ENCODE data around the gene SSPN.

SSPN gene

GRCh38 chr12:26177283-26177682 is 18.1 kb upstream of the SSPN start:
- H3K27me3 ChIP-seq (ENCODE audit: insufficient read depth, low read depth, severe bottlenecking): peaks cover 2% of the 10 kb centered on the region
- DNase-seq: no peak
- TF ChIP-seq, protein P1, sequence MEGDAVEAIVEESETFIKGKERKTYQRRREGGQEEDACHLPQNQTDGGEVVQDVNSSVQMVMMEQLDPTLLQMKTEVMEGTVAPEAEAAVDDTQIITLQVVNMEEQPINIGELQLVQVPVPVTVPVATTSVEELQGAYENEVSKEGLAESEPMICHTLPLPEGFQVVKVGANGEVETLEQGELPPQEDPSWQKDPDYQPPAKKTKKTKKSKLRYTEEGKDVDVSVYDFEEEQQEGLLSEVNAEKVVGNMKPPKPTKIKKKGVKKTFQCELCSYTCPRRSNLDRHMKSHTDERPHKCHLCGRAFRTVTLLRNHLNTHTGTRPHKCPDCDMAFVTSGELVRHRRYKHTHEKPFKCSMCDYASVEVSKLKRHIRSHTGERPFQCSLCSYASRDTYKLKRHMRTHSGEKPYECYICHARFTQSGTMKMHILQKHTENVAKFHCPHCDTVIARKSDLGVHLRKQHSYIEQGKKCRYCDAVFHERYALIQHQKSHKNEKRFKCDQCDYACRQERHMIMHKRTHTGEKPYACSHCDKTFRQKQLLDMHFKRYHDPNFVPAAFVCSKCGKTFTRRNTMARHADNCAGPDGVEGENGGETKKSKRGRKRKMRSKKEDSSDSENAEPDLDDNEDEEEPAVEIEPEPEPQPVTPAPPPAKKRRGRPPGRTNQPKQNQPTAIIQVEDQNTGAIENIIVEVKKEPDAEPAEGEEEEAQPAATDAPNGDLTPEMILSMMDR (IDR thresholded peaks at IDR 0.05; ENCODE audit: low read depth, low read length): no peak
- no peaks in the 10 kb centered on the region for H3K9me3 ChIP-seq (ENCODE audit: severe bottlenecking)
- H3K4me3 ChIP-seq (ENCODE audit: low read depth, low read length): no peak overlapping the region
- no peaks in the 10 kb centered on the region for H3K36me3 ChIP-seq
- no peak overlapping the region for H3K27ac ChIP-seq

DNA sequence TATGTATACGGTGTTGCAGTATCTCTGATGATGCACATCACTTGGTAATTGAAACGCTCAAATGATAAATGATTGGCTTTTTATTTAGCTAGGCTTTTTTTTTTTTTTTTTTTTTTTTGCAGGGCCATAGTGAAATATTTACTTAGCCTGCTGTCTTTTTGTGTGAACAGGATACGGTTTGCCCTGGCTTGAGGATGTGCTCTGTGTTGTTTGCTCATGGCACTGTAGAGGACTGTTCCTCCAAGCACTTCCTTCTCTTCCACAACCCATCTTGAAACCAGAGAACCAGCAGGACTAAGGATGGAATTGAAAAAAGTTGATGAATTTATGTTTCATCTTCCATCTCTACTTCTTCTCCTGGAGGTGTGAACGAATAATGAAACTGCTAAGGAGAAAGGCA is 15.5 kb upstream of the SSPN start:
- Histone ChIP-seq H3K27me3 (ENCODE audit: insufficient read depth, low read depth, severe bottlenecking) (peaks cover 2% of the 10 kb centered on the region), H3K27ac (no peak overlapping the region), H3K9me3 (ENCODE audit: severe bottlenecking) (no peaks in the 10 kb centered on the region), H3K36me3 (no peaks in the 10 kb centered on the region), H3K4me3 (ENCODE audit: low read depth, low read length) (no peak overlapping the region)
- no peak for DNase-seq
- TF ChIP-seq, protein P1 (IDR thresholded peaks at IDR 0.05; ENCODE audit: low read depth, low read length): no peak

DNA sequence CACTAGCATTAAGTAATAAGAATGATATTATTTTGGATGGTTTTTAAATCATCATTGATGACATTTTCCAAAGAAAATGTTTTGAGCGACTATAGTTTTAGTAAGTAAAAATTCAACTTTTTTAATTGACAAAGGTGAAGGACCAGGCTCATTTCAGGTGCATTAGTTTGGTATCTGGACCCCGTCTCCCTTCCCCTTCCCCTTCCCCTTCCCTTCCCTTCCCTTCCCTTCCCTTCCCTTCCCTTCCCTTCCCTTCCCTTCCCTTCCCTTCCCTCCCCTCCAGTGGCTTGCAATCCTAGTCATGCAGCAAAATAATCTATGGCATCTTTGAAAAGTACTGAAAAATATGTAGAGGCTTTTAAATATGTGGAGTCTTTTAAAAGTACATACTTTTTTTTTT is 13.0 kb upstream of the SSPN start:
- Histone ChIP-seq H3K27me3 (ENCODE audit: insufficient read depth, low read depth, severe bottlenecking) (peaks cover 2% of the 10 kb centered on the region), H3K9me3 (ENCODE audit: severe bottlenecking) (no peaks in the 10 kb centered on the region), H3K27ac (no peak overlapping the region), H3K4me3 (ENCODE audit: low read depth, low read length) (no peak overlapping the region), H3K36me3 (no peaks in the 10 kb centered on the region)
- no peak for DNase-seq
- TF ChIP-seq, protein P1 (IDR thresholded peaks at IDR 0.05; ENCODE audit: low read depth, low read length): no peak

DNA sequence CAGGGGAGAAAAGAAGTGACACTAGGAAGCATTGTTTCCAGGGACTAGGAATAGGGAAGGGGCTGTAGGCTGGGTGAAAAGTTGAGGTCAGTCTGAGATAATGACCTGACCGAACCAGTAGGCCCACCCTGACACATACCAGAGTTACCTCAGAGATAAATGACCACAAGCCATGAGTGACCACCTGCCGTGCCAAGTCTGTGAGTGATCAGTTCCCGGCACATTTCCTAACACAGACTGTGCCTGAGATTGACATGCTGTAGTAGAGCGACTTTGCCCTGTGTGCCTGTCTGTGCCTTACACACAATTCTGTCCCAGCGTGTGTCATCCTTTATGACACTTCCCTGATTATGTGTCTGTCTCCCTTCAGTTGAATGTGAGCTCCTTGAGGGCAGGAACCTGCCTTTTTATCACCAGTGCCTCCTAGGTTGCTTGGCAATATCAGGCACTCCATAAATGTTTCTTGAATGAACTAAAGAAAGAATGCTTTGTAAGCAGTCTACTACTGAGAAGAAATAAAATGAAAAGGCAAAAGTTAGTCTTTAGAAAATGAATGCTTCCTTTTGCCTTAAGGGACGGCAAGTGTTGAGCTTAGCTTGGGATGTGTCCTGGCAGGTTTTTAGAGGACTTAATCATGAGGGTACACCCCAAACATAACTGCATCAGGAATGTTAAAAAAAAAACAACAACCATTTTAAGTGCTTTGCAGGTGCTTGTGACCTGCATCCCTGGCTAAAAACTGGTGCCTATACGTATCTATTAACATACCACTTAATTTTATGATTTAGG is 9.6 kb upstream of the SSPN start:
- DNase-seq: no peak
- no peak overlapping the region for H3K4me3 ChIP-seq (ENCODE audit: low read depth, low read length)
- no peaks in the 10 kb centered on the region for H3K36me3 ChIP-seq
- H3K9me3 ChIP-seq (ENCODE audit: severe bottlenecking): no peaks in the 10 kb centered on the region
- TF ChIP-seq, protein P1 (IDR thresholded peaks at IDR 0.05; ENCODE audit: low read depth, low read length): no peak
- H3K27ac ChIP-seq: no peak overlapping the region
- peaks cover 2% of the 10 kb centered on the region for H3K27me3 ChIP-seq (ENCODE audit: insufficient read depth, low read depth, severe bottlenecking)

DNA sequence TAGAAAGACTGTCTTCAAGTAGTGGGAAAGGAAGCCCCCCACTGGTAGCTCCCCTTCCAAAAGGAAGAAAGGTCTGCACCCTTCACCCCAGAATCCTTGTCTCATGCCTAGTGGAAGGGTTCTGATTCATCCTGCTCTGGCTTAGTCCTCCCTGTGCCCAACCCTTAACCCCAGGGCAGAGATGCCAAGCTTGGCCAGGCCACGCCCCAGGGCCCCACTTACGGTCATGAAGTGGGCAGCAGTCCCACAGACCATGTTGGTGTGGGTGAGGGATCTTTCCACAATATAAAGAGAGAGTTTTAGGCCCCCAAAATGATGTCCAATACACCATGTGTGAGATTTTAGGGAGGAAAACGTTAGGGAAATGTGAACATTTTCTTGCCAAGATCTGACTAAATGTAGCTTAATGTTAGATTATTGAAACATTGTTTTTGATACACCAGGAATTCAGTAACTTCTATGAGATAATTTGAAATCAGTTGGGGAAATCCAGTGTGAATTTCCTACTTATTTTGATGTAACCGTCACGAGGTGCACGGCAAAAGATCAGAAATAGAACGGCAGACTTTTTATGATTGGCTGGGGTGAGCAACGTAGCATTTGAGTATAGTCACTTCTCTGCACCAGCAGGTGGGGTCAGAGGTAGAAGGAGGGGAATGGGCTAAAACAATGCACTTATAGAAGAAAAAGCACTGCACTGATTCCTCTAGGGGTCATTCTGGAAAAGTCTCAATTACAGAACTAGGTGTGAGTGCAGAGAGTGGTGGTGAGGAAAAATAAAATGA is 8.2 kb upstream of the SSPN start:
- Histone ChIP-seq H3K9me3 (ENCODE audit: severe bottlenecking) (no peaks in the 10 kb centered on the region), H3K27ac (no peak overlapping the region), H3K4me3 (ENCODE audit: low read depth, low read length) (no peak overlapping the region), H3K27me3 (ENCODE audit: insufficient read depth, low read depth, severe bottlenecking) (no peaks in the 10 kb centered on the region), H3K36me3 (no peaks in the 10 kb centered on the region)
- TF ChIP-seq, protein P1 (IDR thresholded peaks at IDR 0.05; ENCODE audit: low read depth, low read length): no peak
- no peak for DNase-seq

All from WERI-Rb-1 (cell line).